Astrocyte (in vitro differentiated cells and primary cell): ENCODE measurements around the gene DCTD. TPM values are rescaled to one million over a fixed set of nuclear protein-coding genes. Genes with fewer than 3 reads are reported as not detected.

Experiments
- DNase-seq: peaks from one replicate; pipeline ENCODE4 v3.0.0-alpha.2; 2010; ENCODE audit warnings: low read depth
- FAIRE-seq: peaks from 2 replicates; lab custom pipeline; 2011; peaks lifted over from hg19 to GRCh38; lab: Jason Lieb, UNC
- H2AFZ ChIP-seq: 2 replicates; pipeline ENCODE4 v1.6.0; 2012; ENCODE audit warnings: low read depth, low read length, inconsistent platforms
- H3K27ac ChIP-seq: 2 replicates; pipeline ENCODE4 v1.5.1; 2011; ENCODE audit warnings: low read depth, low read length, inconsistent platforms
- H3K27me3 ChIP-seq: 2 replicates; pipeline ENCODE4 v1.6.0; 2011; ENCODE audit warnings: low read length, inconsistent platforms; ENCODE audit not compliant: insufficient read depth
- H3K36me3 ChIP-seq: 2 replicates; pipeline ENCODE4 v1.5.1; 2011; ENCODE audit warnings: low read length, inconsistent platforms; ENCODE audit not compliant: insufficient read depth
- H3K4me1 ChIP-seq: 2 replicates; pipeline ENCODE4 v1.5.1; 2011; ENCODE audit warnings: low read length, inconsistent platforms; ENCODE audit not compliant: insufficient read depth
- H3K4me2 ChIP-seq: 2 replicates; pipeline ENCODE4 v1.6.0; 2012; ENCODE audit warnings: low read length, inconsistent platforms
- H3K4me3 ChIP-seq: 2 replicates; pipeline ENCODE4 v1.5.1; 2011; ENCODE audit warnings: low read depth, mild to moderate bottlenecking, low read length, inconsistent platforms; ENCODE audit not compliant: insufficient read depth
- H3K79me2 ChIP-seq: 2 replicates; pipeline ENCODE4 v1.6.0; 2012; ENCODE audit warnings: mild to moderate bottlenecking, low read length, inconsistent platforms; ENCODE audit not compliant: insufficient read depth
- H3K9ac ChIP-seq: 2 replicates; pipeline ENCODE4 v1.6.0; 2012; ENCODE audit warnings: mild to moderate bottlenecking, low read length, inconsistent platforms
- H3K9me3 ChIP-seq: 2 replicates; pipeline ENCODE4 v1.5.1; 2012; ENCODE audit warnings: low read depth, mild to moderate bottlenecking, low read length, inconsistent platforms; ENCODE audit not compliant: insufficient read depth
- H4K20me1 ChIP-seq: 2 replicates; pipeline ENCODE4 v1.6.0; 2012; ENCODE audit warnings: low read length, inconsistent platforms; ENCODE audit not compliant: insufficient read depth
- H3K27ac Mint-ChIP-seq: one replicate; pipeline ENCODE4 v1.8.0; 2021; ENCODE audit warnings: mild to moderate bottlenecking, mixed read lengths; ENCODE audit not compliant: unreplicated experiment
- H3K27me3 Mint-ChIP-seq: one replicate; pipeline ENCODE4 v1.8.0; 2021; ENCODE audit warnings: low read depth, mixed read lengths; ENCODE audit not compliant: unreplicated experiment
- H3K36me3 Mint-ChIP-seq: one replicate; pipeline ENCODE4 v1.8.0; 2021; ENCODE audit warnings: low read depth, mixed read lengths; ENCODE audit not compliant: unreplicated experiment
- H3K4me1 Mint-ChIP-seq: one replicate; pipeline ENCODE4 v1.8.0; 2021; ENCODE audit warnings: low read depth, mixed read lengths; ENCODE audit not compliant: unreplicated experiment
- H3K4me3 Mint-ChIP-seq: one replicate; pipeline ENCODE4 v1.8.0; 2021; ENCODE audit warnings: mild to moderate bottlenecking, moderate library complexity, mixed read lengths; ENCODE audit not compliant: unreplicated experiment
- H3K9me3 Mint-ChIP-seq: one replicate; pipeline ENCODE4 v1.8.0; 2021; ENCODE audit warnings: mild to moderate bottlenecking, mixed read lengths; ENCODE audit not compliant: unreplicated experiment
- CTCF ChIP-seq: IDR thresholded peaks from 2 replicates; pipeline ENCODE4 v1.5.1; 2011; ENCODE audit warnings: low read depth, mild to moderate bottlenecking, inconsistent platforms, low read length, moderate library complexity; ENCODE audit not compliant: insufficient read depth
- EZH2 ChIP-seq: IDR thresholded peaks from 2 replicates; pipeline ENCODE4 v1.6.1; 2012; ENCODE audit warnings: mild to moderate bottlenecking, low read length, inconsistent platforms; ENCODE audit not compliant: insufficient read depth
- total RNA-seq: library from RNA; stranded (reverse); gene quantifications from 2 replicates; pipeline ENCODE4 v1.2.1, GENCODE V29; 2021

The DCTD gene
- total RNA-seq, 1 donor from 2014 or later: 119 TPM

- no peak overlapping the region for H3K4me3 ChIP-seq
- no peaks in the 10 kb centered on the region for H3K79me2 ChIP-seq
- H3K27ac ChIP-seq: no peak overlapping the region
- Mint-ChIP-seq H3K4me1 (peaks cover 5% of the 10 kb centered on the region), H3K4me3 (no peak overlapping the region), H3K27ac (no peak overlapping the region), H3K9me3 (no peaks in the 10 kb centered on the region), H3K27me3 (no peaks in the 10 kb centered on the region), H3K36me3 (no peaks in the 10 kb centered on the region)
- H3K4me2 ChIP-seq: peak overlapping the region; percentile 30
- FAIRE-seq (no peak), DNase-seq (peak; percentile 29)
- no peaks in the 10 kb centered on the region for H3K36me3 ChIP-seq
- no peak for TF ChIP-seq CTCF
- no peak for TF ChIP-seq EZH2
- no peak overlapping the region for H2AFZ ChIP-seq
- no peak overlapping the region for H3K9ac ChIP-seq
- H3K4me1 ChIP-seq: peaks cover 7% of the 10 kb centered on the region
- H3K27me3 ChIP-seq: no peaks in the 10 kb centered on the region
- no peaks in the 10 kb centered on the region for H3K9me3 ChIP-seq
- no peaks in the 10 kb centered on the region for H4K20me1 ChIP-seq
These were observed 6.2 kb upstream of the DCTD start for GRCh38 chr4:182923366-182923765.

GRCh38 chr4:182922501-182923284 is 5.5 kb upstream of the DCTD start:
- Mint-ChIP-seq H3K4me3 (no peak overlapping the region), H3K9me3 (no peaks in the 10 kb centered on the region), H3K27ac (no peak overlapping the region), H3K4me1 (peaks cover 5% of the 10 kb centered on the region), H3K36me3 (no peaks in the 10 kb centered on the region), H3K27me3 (no peaks in the 10 kb centered on the region)
- H3K4me2 ChIP-seq: peak overlapping the region; percentile 30
- H3K27me3 ChIP-seq: no peaks in the 10 kb centered on the region
- H3K27ac ChIP-seq: no peak overlapping the region
- FAIRE-seq (no peak), DNase-seq (peak; percentile 45)
- no peaks in the 10 kb centered on the region for H4K20me1 ChIP-seq
- H3K4me1 ChIP-seq: peaks cover 12% of the 10 kb centered on the region
- H3K9ac ChIP-seq: no peak overlapping the region
- no peaks in the 10 kb centered on the region for H3K79me2 ChIP-seq
- no peak overlapping the region for H3K4me3 ChIP-seq
- H3K9me3 ChIP-seq: no peaks in the 10 kb centered on the region
- H2AFZ ChIP-seq: peak overlapping the region; percentile 2
- no peaks in the 10 kb centered on the region for H3K36me3 ChIP-seq
- no peak for TF ChIP-seq CTCF
- TF ChIP-seq EZH2: no peak

GRCh38 chr4:182921608-182922007 is 4.4 kb upstream of the DCTD start:
- Histone ChIP-seq H3K79me2 (peaks cover 3% of the 10 kb centered on the region), H3K4me3 (no peak overlapping the region), H3K27me3 (no peaks in the 10 kb centered on the region), H2AFZ (no peak overlapping the region), H3K9me3 (no peaks in the 10 kb centered on the region), H3K4me1 (peaks cover 13% of the 10 kb centered on the region), H4K20me1 (no peaks in the 10 kb centered on the region), H3K9ac (no peak overlapping the region), H3K36me3 (no peaks in the 10 kb centered on the region), H3K27ac (no peak overlapping the region), H3K4me2 (no peak overlapping the region)
- no peak for DNase-seq
- TF ChIP-seq CTCF (no peak), EZH2 (no peak)
- Mint-ChIP-seq H3K27ac (no peak overlapping the region), H3K4me3 (no peak overlapping the region), H3K4me1 (peaks cover 5% of the 10 kb centered on the region), H3K9me3 (no peaks in the 10 kb centered on the region), H3K36me3 (no peaks in the 10 kb centered on the region), H3K27me3 (no peaks in the 10 kb centered on the region)
- FAIRE-seq: no peak
